PFSK-1 (cell line): ENCODE measurements around the gene ATP13A4.

Source experiments
- FOXP2 ChIP-seq: optimal IDR thresholded peaks from 2 replicates; pipeline ENCODE3; 2011; ENCODE audit warnings: borderline replicate concordance, control low read depth, inconsistent platforms; ENCODE audit not compliant: insufficient read depth; ENCODE audit errors: extremely low read length, extremely low read depth
- POLR2AphosphoS5 ChIP-seq: IDR thresholded peaks from 2 replicates; pipeline ENCODE4 v1.6.1; 2012; ENCODE audit warnings: low read depth, mild to moderate bottlenecking, control low read depth, low read length, moderate library complexity
- SIN3A ChIP-seq: IDR thresholded peaks from 2 replicates; pipeline ENCODE4 v1.6.1; 2012; ENCODE audit warnings: mild to moderate bottlenecking, low read length, moderate library complexity, borderline replicate concordance; ENCODE audit not compliant: insufficient read depth
- TAF1 ChIP-seq: IDR thresholded peaks from 2 replicates; pipeline ENCODE4 v1.6.1; 2012; ENCODE audit warnings: low read length, control low read depth, borderline replicate concordance; ENCODE audit not compliant: insufficient read depth
- TF ChIP-seq, protein P1 (sequence below), 2 experiments: IDR thresholded peaks; 2 replicates each; pipeline versions ENCODE4 v1.6.1 to v1.8.0; 2011 to 2012; ENCODE audit warnings: low read depth in 2 of 2, low read length in 2 of 2, control low read depth in 1 of 2, inconsistent platforms in 1 of 2, mild to moderate bottlenecking in 1 of 2, moderate library complexity in 1 of 2; ENCODE audit not compliant: insufficient read depth in 1 of 2

DNA sequence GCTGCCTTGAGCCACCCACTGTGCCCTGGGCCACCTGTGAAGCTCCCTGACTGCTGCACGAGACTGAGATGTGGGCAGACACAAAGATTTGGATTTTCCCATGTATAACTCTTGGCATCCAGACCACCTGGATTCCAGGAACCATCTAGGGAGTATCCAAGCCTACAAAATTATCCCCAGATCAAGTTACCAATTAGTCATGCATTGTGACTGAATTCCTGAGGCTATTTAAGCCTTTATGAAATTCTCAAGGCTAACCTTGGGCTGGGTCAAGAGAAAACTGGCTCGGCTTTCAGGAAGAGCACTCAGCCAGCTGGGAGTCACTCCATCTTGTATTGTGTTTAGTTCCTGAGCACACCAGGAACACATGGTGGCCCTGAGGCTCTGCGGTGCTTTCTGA is 162.8 kb downstream of the ATP13A4 start:
- no peak for TF ChIP-seq POLR2AphosphoS5
- TF ChIP-seq TAF1: no peak
- TF ChIP-seq, protein P1, sequence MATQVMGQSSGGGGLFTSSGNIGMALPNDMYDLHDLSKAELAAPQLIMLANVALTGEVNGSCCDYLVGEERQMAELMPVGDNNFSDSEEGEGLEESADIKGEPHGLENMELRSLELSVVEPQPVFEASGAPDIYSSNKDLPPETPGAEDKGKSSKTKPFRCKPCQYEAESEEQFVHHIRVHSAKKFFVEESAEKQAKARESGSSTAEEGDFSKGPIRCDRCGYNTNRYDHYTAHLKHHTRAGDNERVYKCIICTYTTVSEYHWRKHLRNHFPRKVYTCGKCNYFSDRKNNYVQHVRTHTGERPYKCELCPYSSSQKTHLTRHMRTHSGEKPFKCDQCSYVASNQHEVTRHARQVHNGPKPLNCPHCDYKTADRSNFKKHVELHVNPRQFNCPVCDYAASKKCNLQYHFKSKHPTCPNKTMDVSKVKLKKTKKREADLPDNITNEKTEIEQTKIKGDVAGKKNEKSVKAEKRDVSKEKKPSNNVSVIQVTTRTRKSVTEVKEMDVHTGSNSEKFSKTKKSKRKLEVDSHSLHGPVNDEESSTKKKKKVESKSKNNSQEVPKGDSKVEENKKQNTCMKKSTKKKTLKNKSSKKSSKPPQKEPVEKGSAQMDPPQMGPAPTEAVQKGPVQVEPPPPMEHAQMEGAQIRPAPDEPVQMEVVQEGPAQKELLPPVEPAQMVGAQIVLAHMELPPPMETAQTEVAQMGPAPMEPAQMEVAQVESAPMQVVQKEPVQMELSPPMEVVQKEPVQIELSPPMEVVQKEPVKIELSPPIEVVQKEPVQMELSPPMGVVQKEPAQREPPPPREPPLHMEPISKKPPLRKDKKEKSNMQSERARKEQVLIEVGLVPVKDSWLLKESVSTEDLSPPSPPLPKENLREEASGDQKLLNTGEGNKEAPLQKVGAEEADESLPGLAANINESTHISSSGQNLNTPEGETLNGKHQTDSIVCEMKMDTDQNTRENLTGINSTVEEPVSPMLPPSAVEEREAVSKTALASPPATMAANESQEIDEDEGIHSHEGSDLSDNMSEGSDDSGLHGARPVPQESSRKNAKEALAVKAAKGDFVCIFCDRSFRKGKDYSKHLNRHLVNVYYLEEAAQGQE (IDR thresholded peaks at IDR 0.05; ENCODE audit: insufficient read depth in 1 of 2, low read depth in 2 of 2, low read length in 2 of 2): no peak
- no peak for TF ChIP-seq SIN3A
- TF ChIP-seq FOXP2: no peak
